GM12875 (cell line): ENCODE results near the gene HOXA1.

Source experiments
- H3K4me3 ChIP-seq: one replicate; pipeline ENCODE4 v1.5.1; 2011; ENCODE audit warnings: low read depth, low read length, control low read depth
- CTCF ChIP-seq: IDR thresholded peaks from 2 replicates; pipeline ENCODE4 v1.5.1; 2011; ENCODE audit warnings: low read depth, mild to moderate bottlenecking, control low read depth, inconsistent platforms, low read length, moderate library complexity, borderline replicate concordance; ENCODE audit not compliant: insufficient read depth

Gene HOXA1

GRCh38 chr7:27137640-27138315, 42.0 kb upstream of the HOXA1 start:
- no peak overlapping the region for H3K4me3 ChIP-seq

GRCh38 chr7:27134392-27134791, 38.6 kb upstream of the HOXA1 start:
- no peak for TF ChIP-seq CTCF
- H3K4me3 ChIP-seq: no peak overlapping the region

More at GRCh38 chr7:27137640-27138315, 42.0 kb upstream of the HOXA1 start:
- no peak for TF ChIP-seq CTCF

- H3K4me3 ChIP-seq: no peak overlapping the region
- TF ChIP-seq CTCF: no peak
Observed at GRCh38 chr7:27133409-27134231, 37.8 kb upstream of the HOXA1 start.

GRCh38 chr7:27132978-27133377, 37.2 kb upstream of the HOXA1 start:
- TF ChIP-seq CTCF: no peak

GRCh38 chr7:27132214-27132613, 36.4 kb upstream of the HOXA1 start:
- no peak for TF ChIP-seq CTCF
- no peak overlapping the region for H3K4me3 ChIP-seq

More at GRCh38 chr7:27132978-27133377, 37.2 kb upstream of the HOXA1 start:
- no peak overlapping the region for H3K4me3 ChIP-seq

GRCh38 chr7:27131390-27131819, 35.6 kb upstream of the HOXA1 start:
- TF ChIP-seq CTCF: no peak
- H3K4me3 ChIP-seq: no peak overlapping the region
